ENCODE results near the gene HLA-DMB. TPM values are rescaled to one million over a fixed set of nuclear protein-coding genes. Genes with fewer than 3 reads are reported as not detected.

The HLA-DMB gene
- total RNA-seq, 1 donor from 2014 or later = 1.1 TPM

GRCh38 chr6:32977953-32978324, 37.1 kb upstream of the HLA-DMB start:
- Mint-ChIP-seq H3K4me1 (ENCODE audit: low read depth) (peaks cover 54% of the 10 kb centered on the region), H3K9me3 (ENCODE audit: low read depth) (no peaks in the 10 kb centered on the region), H3K27ac (no peak overlapping the region), H3K36me3 (ENCODE audit: insufficient read depth) (peaks cover 76% of the 10 kb centered on the region), H3K27me3 (no peaks in the 10 kb centered on the region), H3K4me3 (ENCODE audit: low read depth) (no peak overlapping the region)
- TF ChIP-seq CTCF (IDR thresholded peaks at IDR 0.05; ENCODE audit: unreplicated experiment) = no peak
- no peak for DNase-seq (ENCODE audit: low spot score, unreplicated experiment)

- H3K4me1 Mint-ChIP-seq (ENCODE audit: low read depth) = peaks cover 49% of the 10 kb centered on the region
- H3K36me3 Mint-ChIP-seq (ENCODE audit: insufficient read depth) = peaks cover 81% of the 10 kb centered on the region
- TF ChIP-seq CTCF (IDR thresholded peaks at IDR 0.05; ENCODE audit: unreplicated experiment) = no peak
- no peaks in the 10 kb centered on the region for H3K27me3 Mint-ChIP-seq
- no peak for DNase-seq (ENCODE audit: low spot score, unreplicated experiment)
- no peak overlapping the region for H3K4me3 Mint-ChIP-seq (ENCODE audit: low read depth)
- H3K27ac Mint-ChIP-seq = peak overlapping the region; percentile 1
- no peaks in the 10 kb centered on the region for H3K9me3 Mint-ChIP-seq (ENCODE audit: low read depth)
These were observed 36.6 kb upstream of the HLA-DMB start for GRCh38 chr6:32977272-32977952.

GRCh38 chr6:32976334-32977069, 35.7 kb upstream of the HLA-DMB start:
- peak overlapping the region; percentile 12 for H3K4me3 Mint-ChIP-seq (ENCODE audit: low read depth)
- H3K27me3 Mint-ChIP-seq = no peaks in the 10 kb centered on the region
- DNase-seq (ENCODE audit: low spot score, unreplicated experiment) = no peak
- H3K4me1 Mint-ChIP-seq (ENCODE audit: low read depth) = peaks cover 40% of the 10 kb centered on the region
- no peak for TF ChIP-seq CTCF (IDR thresholded peaks at IDR 0.05; ENCODE audit: unreplicated experiment)
- H3K9me3 Mint-ChIP-seq (ENCODE audit: low read depth) = no peaks in the 10 kb centered on the region
- peaks cover 79% of the 10 kb centered on the region for H3K36me3 Mint-ChIP-seq (ENCODE audit: insufficient read depth)
- H3K27ac Mint-ChIP-seq = no peak overlapping the region

- no peak overlapping the region for H3K27ac Mint-ChIP-seq
- H3K27me3 Mint-ChIP-seq = no peaks in the 10 kb centered on the region
- no peaks in the 10 kb centered on the region for H3K9me3 Mint-ChIP-seq (ENCODE audit: low read depth)
- H3K4me3 Mint-ChIP-seq (ENCODE audit: low read depth) = peak overlapping the region; percentile 19
- DNase-seq (ENCODE audit: low spot score, unreplicated experiment) = no peak
- no peak for TF ChIP-seq CTCF (IDR thresholded peaks at IDR 0.05; ENCODE audit: unreplicated experiment)
- peaks cover 80% of the 10 kb centered on the region for H3K36me3 Mint-ChIP-seq (ENCODE audit: insufficient read depth)
- peaks cover 38% of the 10 kb centered on the region for H3K4me1 Mint-ChIP-seq (ENCODE audit: low read depth)
These were observed 35.1 kb upstream of the HLA-DMB start for GRCh38 chr6:32975886-32976285.

- no peak for DNase-seq (ENCODE audit: low spot score, unreplicated experiment)
- H3K27ac Mint-ChIP-seq = peak overlapping the region; percentile 69
- H3K36me3 Mint-ChIP-seq (ENCODE audit: insufficient read depth) = peaks cover 69% of the 10 kb centered on the region
- no peaks in the 10 kb centered on the region for H3K27me3 Mint-ChIP-seq
- no peak for TF ChIP-seq CTCF (IDR thresholded peaks at IDR 0.05; ENCODE audit: unreplicated experiment)
- H3K4me3 Mint-ChIP-seq (ENCODE audit: low read depth) = peak overlapping the region; percentile 92
- peaks cover 31% of the 10 kb centered on the region for H3K4me1 Mint-ChIP-seq (ENCODE audit: low read depth)
- H3K9me3 Mint-ChIP-seq (ENCODE audit: low read depth) = no peaks in the 10 kb centered on the region
These were observed 33.9 kb upstream of the HLA-DMB start for GRCh38 chr6:32974541-32975308.
